Endothelial cell of umbilical vein (primary cell): Measurements from ENCODE around the gene CNOT6. TPM values are rescaled to one million over a fixed set of nuclear protein-coding genes. Genes with fewer than 3 reads are reported as not detected.

ENCODE experiments used
- BruUV-seq: library from RNA; stranded (reverse); fragments of 400-500 nt; replicated peaks from 2 replicates; lab custom pipeline; 2021; lab: Mats Ljungman, UMichigan
- CTCF ChIA-PET: fragments of 300-600, 350-600 bp; sonication (Branson Sonifier 250); formaldehyde crosslinking; loops from one replicate; lab custom pipeline; 2021; ENCODE audit warnings: antibody characterized with exemption, inconsistent platforms; lab: Charles Lee
- POLR2A ChIA-PET: fragments of 300-600, 350-600 bp; sonication (Branson Sonifier 250); formaldehyde crosslinking; loops from one replicate; lab custom pipeline; 2021; ENCODE audit warnings: antibody characterized with exemption, inconsistent platforms; lab: Charles Lee
- DNase-seq: peaks from one replicate; pipeline ENCODE4 v3.0.0-alpha.2; 2011; ENCODE audit warnings: low read depth, low spot score
- FAIRE-seq: peaks from 2 replicates; lab custom pipeline; 2011; peaks lifted over from hg19 to GRCh38; lab: Jason Lieb, UNC
- H2AFZ ChIP-seq: 2 replicates; pipeline ENCODE4 v1.6.0; 2012; ENCODE audit warnings: low read depth, low read length, control low read depth, inconsistent platforms
- H3K27ac ChIP-seq: 2 replicates; pipeline ENCODE4 v1.5.1; 2011; ENCODE audit warnings: low read depth, mild to moderate bottlenecking, control low read depth, low read length, moderate library complexity; ENCODE audit not compliant: insufficient read depth
- H3K27me3 ChIP-seq, 2 experiments: 2 replicates each; pipeline versions ENCODE4 v1.6.0 to v1.6.1; 2011; ENCODE audit warnings: low read length in 2 of 2, mixed read lengths in 1 of 2; ENCODE audit not compliant: control insufficient read depth in 2 of 2, insufficient read depth in 2 of 2
- H3K36me3 ChIP-seq, 2 experiments: 2 replicates in 1 of 2; 3 replicates in 1 of 2; pipeline ENCODE4 v1.5.1; 2011; ENCODE audit warnings: low read length in 2 of 2, mild to moderate bottlenecking in 1 of 2, moderate library complexity in 1 of 2; ENCODE audit not compliant: control insufficient read depth in 2 of 2, insufficient read depth in 2 of 2; ENCODE audit errors: extremely low read depth in 1 of 2
- H3K4me1 ChIP-seq: 3 replicates; pipeline ENCODE4 v1.5.1; 2011; ENCODE audit warnings: mild to moderate bottlenecking, low read length; ENCODE audit not compliant: control insufficient read depth, insufficient read depth; ENCODE audit errors: extremely low read depth
- H3K4me2 ChIP-seq: 2 replicates; pipeline ENCODE4 v1.6.1; 2011; ENCODE audit warnings: low read length, control low read depth, mixed read lengths; ENCODE audit not compliant: insufficient read depth
- H3K4me3 ChIP-seq, 3 experiments: fragments of 200-600 bp in 1 of 3; sonication (generic), shearing (Covaris generic) in 1 of 3; replicated peaks in 1 of 3; 2 replicates each; pipeline ENCODE4 v1.5.1; 2011 to 2016; ENCODE audit warnings: control low read depth in 3 of 3, low read length in 3 of 3, mild to moderate bottlenecking in 2 of 3, inconsistent platforms in 1 of 3, low read depth in 1 of 3, moderate library complexity in 1 of 3; ENCODE audit not compliant: insufficient read depth in 1 of 3
- H3K79me2 ChIP-seq: 2 replicates; pipeline ENCODE4 v1.6.0; 2012; ENCODE audit warnings: low read length, inconsistent platforms; ENCODE audit not compliant: control insufficient read depth, insufficient read depth
- H3K9ac ChIP-seq: replicated peaks from 2 replicates; pipeline ENCODE3; 2011; ENCODE audit warnings: low read length, control low read depth; ENCODE audit not compliant: insufficient read depth; ENCODE audit errors: extremely low read depth
- H3K9me1 ChIP-seq: replicated peaks from 3 replicates; pipeline ENCODE4 v1.6.0; 2011; ENCODE audit warnings: mild to moderate bottlenecking, low read length; ENCODE audit not compliant: control insufficient read depth, insufficient read depth; ENCODE audit errors: extremely low read depth
- H3K9me3 ChIP-seq: replicated peaks from 2 replicates; pipeline ENCODE4 v1.5.1; 2012; ENCODE audit warnings: low read length, inconsistent platforms; ENCODE audit not compliant: control insufficient read depth, insufficient read depth
- H4K20me1 ChIP-seq: replicated peaks from 2 replicates; pipeline ENCODE3; 2011; ENCODE audit warnings: mild to moderate bottlenecking, low read length; ENCODE audit not compliant: control insufficient read depth, insufficient read depth; ENCODE audit errors: extremely low read depth
- CTCF ChIP-seq, 2 donors: IDR thresholded peaks; 1 replicate in 1 of 2; 2 replicates in 1 of 2; pipeline ENCODE4 v1.5.1; 2011; ENCODE audit warnings: low read length in 2 of 2, mild to moderate bottlenecking in 2 of 2, moderate library complexity in 2 of 2, control low read depth in 1 of 2, inconsistent platforms in 1 of 2, low read depth in 1 of 2; ENCODE audit not compliant: insufficient read depth in 1 of 2; ENCODE audit errors: extremely low read depth in 1 of 2
- EZH2 ChIP-seq: IDR thresholded peaks from 2 replicates; pipeline ENCODE4 v1.6.1; 2012; ENCODE audit warnings: borderline replicate concordance, low read depth, mild to moderate bottlenecking, moderate library complexity, low read length, inconsistent platforms; ENCODE audit not compliant: severe bottlenecking
- FOS ChIP-seq: IDR thresholded peaks from 2 replicates; pipeline ENCODE4 v1.6.1; 2011; ENCODE audit warnings: mild to moderate bottlenecking, low read length, moderate library complexity, borderline replicate concordance; ENCODE audit not compliant: insufficient read depth
- GATA2 ChIP-seq: IDR thresholded peaks from 2 replicates; pipeline ENCODE4 v1.7.0; 2011; ENCODE audit warnings: low read depth, mild to moderate bottlenecking, moderate library complexity, mixed read lengths, low read length; ENCODE audit not compliant: insufficient read length, insufficient read depth
- JUN ChIP-seq: IDR thresholded peaks from 2 replicates; pipeline ENCODE4 v1.6.1; 2011; ENCODE audit warnings: borderline replicate concordance, low read depth; ENCODE audit not compliant: insufficient read length, insufficient read depth
- MAX ChIP-seq: IDR thresholded peaks from 2 replicates; pipeline ENCODE4 v1.6.1; 2011; ENCODE audit not compliant: insufficient read depth, insufficient read length
- MYC ChIP-seq: IDR thresholded peaks from one replicate; pipeline ENCODE4 v1.6.1; 2011; ENCODE audit warnings: mild to moderate bottlenecking, low read depth, low read length
- POLR2A ChIP-seq: IDR thresholded peaks from 2 replicates; pipeline ENCODE4 v1.6.1; 2012; ENCODE audit warnings: low read depth, mild to moderate bottlenecking, control low read depth, low read length
- POLR2AphosphoS5 ChIP-seq: IDR thresholded peaks from 2 replicates; pipeline ENCODE4 v1.6.1; 2012; ENCODE audit warnings: low read depth, mild to moderate bottlenecking, control low read depth, low read length, moderate library complexity; ENCODE audit not compliant: insufficient read depth
- dilution Hi-C: fragments of 300-500 bp; cut with MboI; formaldehyde crosslinking; loops from one replicate; pipeline ENCODE4 v1.15.0; 2019; ENCODE audit warnings: low sequenced_read_pairs; ENCODE audit not compliant: extremely low pct_ligation_motif_present
- intact Hi-C: fragments of 100-400 bp; cut with micrococcal nuclease; formaldehyde crosslinking; loops from one replicate; pipeline ENCODE4 v1.10.0; 2022
- polyA plus RNA-seq, 4 experiments: library from polyadenylated mRNA; depleted of rRNA in 3 of 4; stranded (reverse) in 3 of 4; unstranded in 1 of 4; fragments of >200 nt; gene quantifications; 2 replicates each; pipeline versions ENCODE4 v1.2.1 to v1.2.3, GENCODE V29; 2011 to 2012; ENCODE audit warnings: missing spikeins in 1 of 4
- total RNA-seq: library from RNA; stranded (reverse); gene quantifications from 2 replicates; pipeline ENCODE4 v1.2.3, GENCODE V29; 2021

The CNOT6 gene
- total and polyA plus RNA-seq, 2 donors (not counting 3 experiments of a cell fraction or from before 2014, with no cell fraction given), result 9.2 to 33.8 TPM

GRCh38 chr5:180557217-180557809, 63.1 kb downstream of the CNOT6 start:
- Histone ChIP-seq H3K9me1 (no peaks in the 10 kb centered on the region), H4K20me1 (peaks cover 2% of the 10 kb centered on the region), H3K4me2 (no peak overlapping the region), H3K36me3 (no peaks in the 10 kb centered on the region), H3K27ac (no peak overlapping the region), H3K79me2 (peaks cover 25% of the 10 kb centered on the region), H3K4me3 (no peak overlapping the region), H3K9ac (no peak overlapping the region), H3K9me3 (no peaks in the 10 kb centered on the region), H2AFZ (no peak overlapping the region), H3K27me3 (no peaks in the 10 kb centered on the region), H3K4me1 (no peaks in the 10 kb centered on the region)
- intact Hi-C loops (no loop called here), dilution Hi-C loops (no loop called here)
- TF ChIP-seq JUN (no peak), GATA2 (no peak), EZH2 (no peak), POLR2A (no peak), POLR2AphosphoS5 (no peak), MYC (no peak), MAX (no peak), FOS (no peak), CTCF (IDR thresholded peaks at IDR 0.05; ENCODE audit: extremely low read depth in 1 of 2, insufficient read depth in 1 of 2, low read depth in 1 of 2, low read length in 2 of 2) (no peak)
- no TSS peak for BruUV-seq
- POLR2A ChIA-PET, result no interaction called here
- CTCF ChIA-PET, result no interaction called here
- no peak for DNase-seq
- FAIRE-seq, result no peak
